Measurements from ENCODE around the gene AZIN2. TPM values are rescaled to one million over a fixed set of nuclear protein-coding genes. Genes with fewer than 3 reads are reported as not detected.

AZIN2 gene
- total and polyA plus RNA-seq, 2 of the 8 experiments (the other 6 are each of a cell fraction or from before 2014, with no cell fraction given): 0.22 to 0.91 TPM

- TF ChIP-seq CHD2 (IDR thresholded peaks at IDR 0.05; ENCODE audit: low read length) (no peak), NANOG (IDR thresholded peaks at IDR 0.05; ENCODE audit: insufficient read depth, low read depth, low read length, poor library complexity, severe bottlenecking) (no peak), SP4 (IDR thresholded peaks at IDR 0.05; ENCODE audit: low read length) (no peak), KDM5A (IDR thresholded peaks at IDR 0.05; ENCODE audit: low read length) (no peak)
Measured at GRCh38 chr1:33165809-33166208, 84.9 kb downstream of the AZIN2 start (continued).

Measured in H1 (cell line).